K562 (cell line): ENCODE measurements around the gene ZNF280C. TPM values are rescaled to one million over a fixed set of nuclear protein-coding genes. Genes with fewer than 3 reads are reported as not detected.

Experiments
- ARHGAP35 ChIP-seq: fragments of 450-650 bp; IDR thresholded peaks from 2 replicates; pipeline ENCODE4 v1.6.1; 2018; ENCODE audit not compliant: partially characterized antibody
- C11orf30 ChIP-seq: fragments of 450-650 bp; IDR thresholded peaks from 2 replicates; pipeline ENCODE4 v1.6.1; 2016; ENCODE audit warnings: low read depth, mild to moderate bottlenecking
- CXXC5 ChIP-seq: fragments of 250-450 bp; sonication (Bioruptor Pico); IDR thresholded peaks from 2 replicates; pipeline ENCODE4 v1.8.0; 2022; ENCODE audit warnings: inconsistent platforms, mild to moderate bottlenecking, moderate library complexity
- DNMT1 ChIP-seq: fragments of 450-650 bp; IDR thresholded peaks from 2 replicates; pipeline ENCODE4 v1.6.1; 2016; ENCODE audit warnings: antibody characterized with exemption, mild to moderate bottlenecking
- EHMT2 ChIP-seq: fragments of 450-650 bp; IDR thresholded peaks from 2 replicates; pipeline ENCODE4 v1.6.1; 2018; ENCODE audit warnings: antibody characterized with exemption
- HMG20B ChIP-seq: fragments of 250-450 bp; sonication (Bioruptor Pico); IDR thresholded peaks from 2 replicates; pipeline ENCODE4 v1.5.0; 2021; ENCODE audit warnings: mild to moderate bottlenecking
- HMGN3 ChIP-seq: IDR thresholded peaks from 2 replicates; pipeline ENCODE4 v1.6.1; 2011; ENCODE audit warnings: borderline replicate concordance, low read depth, mild to moderate bottlenecking, mixed read lengths, low read length; ENCODE audit not compliant: insufficient read length; ENCODE audit errors: extremely low read depth
- IRF2 ChIP-seq: sonication (generic); formaldehyde crosslinking; IDR thresholded peaks from 2 replicates; pipeline ENCODE4 v1.8.1; 2022; ENCODE audit warnings: mild to moderate bottlenecking, missing genetic modification reagents
- KAT8 ChIP-seq: fragments of 450-650 bp; IDR thresholded peaks from 2 replicates; pipeline ENCODE4 v1.6.1; 2016; ENCODE audit warnings: low read depth, mild to moderate bottlenecking
- KDM2B ChIP-seq: fragments of 250-450 bp; sonication (Bioruptor Pico); IDR thresholded peaks from 2 replicates; pipeline ENCODE4 v1.8.0; 2021; ENCODE audit warnings: mild to moderate bottlenecking, moderate library complexity
- MAFK ChIP-seq: IDR thresholded peaks from 2 replicates; pipeline ENCODE4 v1.6.1; 2011; ENCODE audit warnings: low read length, improper control_type of control experiment
- MCM3 ChIP-seq: fragments of 450-650 bp; IDR thresholded peaks from 2 replicates; pipeline ENCODE4 v1.6.1; 2016
- MXI1 ChIP-seq: IDR thresholded peaks from 2 replicates; pipeline ENCODE4 v1.6.1; 2011; ENCODE audit warnings: low read depth, mild to moderate bottlenecking, improper control_type of control experiment, low read length
- NEUROD1 ChIP-seq: fragments of 150-350 bp; IDR thresholded peaks from 2 replicates; pipeline ENCODE4 v1.6.1; 2014; ENCODE audit warnings: borderline replicate concordance, low read length, low read depth; ENCODE audit not compliant: partially characterized antibody
- PHF21A ChIP-seq: fragments of 450-650 bp; IDR thresholded peaks from 2 replicates; pipeline ENCODE4 v1.6.1; 2017; ENCODE audit warnings: low read depth, borderline replicate concordance
- SAFB ChIP-seq: fragments of 200-400 bp; formaldehyde crosslinking; IDR thresholded peaks from 2 replicates; pipeline ENCODE4 v1.6.1; 2017; ENCODE audit warnings: low read depth, low read length, borderline replicate concordance
- TBL1XR1 ChIP-seq, 2 experiments: IDR thresholded peaks; 2 replicates each; pipeline ENCODE4 v1.6.1; 2012; ENCODE audit warnings: improper control_type of control experiment in 2 of 2, low read length in 2 of 2, mild to moderate bottlenecking in 1 of 2
- ZBTB7A ChIP-seq: IDR thresholded peaks from 2 replicates; pipeline ENCODE4 v1.6.1; 2011; ENCODE audit warnings: low read depth, mild to moderate bottlenecking, low read length, moderate library complexity, borderline replicate concordance; ENCODE audit not compliant: control insufficient read depth
- ZNF253 ChIP-seq: fragments of 250-450 bp; sonication (Bioruptor Pico); conservative IDR thresholded peaks from 2 replicates; pipeline ENCODE4 v1.6.1; 2021; ENCODE audit warnings: mild to moderate bottlenecking
- polyA plus RNA-seq, 8 experiments: library from polyadenylated mRNA; depleted of rRNA in 4 of 8; stranded (reverse) in 5 of 8; unstranded in 3 of 8; fragments of >200 nt; fragmentation: Nextera tagmentation in 2 of 8; fragmentation: Illumina TruSeq in 1 of 8; extraction: Ambion mirVana in 2 of 8; extraction: Trizol in 1 of 8; gene quantifications; 2 replicates each; pipeline versions ENCODE4 v1.2.1 to v1.2.3, GENCODE V29; 2011 to 2014; ENCODE audit warnings: inconsistent platforms in 1 of 8, missing spikeins in 1 of 8
- total RNA-seq, 7 experiments: library from RNA; depleted of rRNA in 6 of 7; stranded (reverse); fragments of >200 nt in 6 of 7; fragmentation: Illumina TruSeq in 2 of 7; extraction: Trizol in 2 of 7; gene quantifications; 2 replicates each; pipeline versions ENCODE4 v1.2.1 to v1.2.3, GENCODE V29; 2011 to 2021; ENCODE audit warnings: low replicate concordance in 1 of 7
- TF ChIP-seq, protein P1 (sequence below): fragments of 250-450 bp; sonication (Bioruptor Pico); IDR thresholded peaks from 2 replicates; pipeline ENCODE4 v1.8.0; 2022; ENCODE audit warnings: inconsistent platforms, mild to moderate bottlenecking, moderate library complexity, borderline replicate concordance
- TF ChIP-seq, protein P2 (sequence below), 2 experiments: IDR thresholded peaks in 1 of 2; conservative IDR thresholded peaks in 1 of 2; 2 replicates each; pipeline ENCODE4 v1.6.1; 2016; ENCODE audit warnings: low read depth in 2 of 2, mild to moderate bottlenecking in 1 of 2, missing compliant biosample characterization in 1 of 2, missing genetic modification characterization in 1 of 2, moderate library complexity in 1 of 2
- TF ChIP-seq, protein P3 (sequence below), 2 experiments: fragments of 250-450 bp in 1 of 2; fragments of 450-650 bp in 1 of 2; sonication (Bioruptor Pico) in 1 of 2; IDR thresholded peaks; 2 replicates each; pipeline versions ENCODE4 v1.6.1 to v1.8.0; 2016 to 2021; ENCODE audit warnings: mild to moderate bottlenecking in 2 of 2, moderate library complexity in 2 of 2, missing compliant biosample characterization in 1 of 2, missing genetic modification characterization in 1 of 2
- TF ChIP-seq, protein P4 (sequence below): fragments of 450-650 bp; formaldehyde crosslinking; IDR thresholded peaks from 2 replicates; pipeline ENCODE4 v1.4.0; 2022; ENCODE audit warnings: mild to moderate bottlenecking, moderate library complexity

The ZNF280C gene
- total and polyA plus RNA-seq, 9 of the 15 experiments (the other 6 are each of a cell fraction or from before 2014, with no cell fraction given) = 1.6 to 8.3 (median 4.4) TPM

DNA sequence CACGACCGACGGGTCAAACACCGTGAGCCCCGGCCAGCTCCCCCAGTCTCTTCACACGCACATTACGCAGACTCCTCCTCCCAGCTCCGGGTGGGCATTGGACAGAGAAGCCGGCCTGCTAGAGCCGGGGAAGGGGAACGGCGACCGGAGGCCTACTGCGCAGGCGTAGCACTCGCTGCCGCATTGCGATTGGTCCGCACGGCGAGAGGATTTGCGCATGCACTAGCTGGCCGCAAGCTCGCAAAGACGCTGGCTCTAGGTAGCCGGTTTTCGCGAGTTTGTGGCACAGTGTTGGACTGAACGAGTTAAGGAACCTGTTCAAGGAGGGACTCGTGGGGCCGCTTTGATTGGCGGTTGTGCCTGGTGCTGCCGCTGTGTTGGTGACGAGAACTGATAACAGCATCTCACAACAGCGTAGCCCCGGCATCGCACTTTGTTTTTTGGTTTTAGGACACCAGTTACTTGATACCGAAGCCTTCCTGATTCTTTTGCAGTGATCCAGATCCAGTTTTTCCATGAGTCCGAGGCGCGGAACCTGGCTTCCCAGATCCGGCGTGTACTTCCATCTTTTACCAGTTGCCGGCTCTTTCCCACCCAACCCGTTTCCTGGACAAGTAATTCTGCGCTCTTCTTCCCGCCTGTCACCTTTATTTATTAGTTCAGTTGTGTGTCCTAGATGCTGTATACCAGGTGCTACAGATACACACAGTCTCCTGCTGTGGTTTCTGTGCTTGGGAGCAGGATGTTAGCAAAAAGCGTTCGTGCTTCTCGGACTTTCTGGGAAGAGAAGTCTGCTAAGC, 102.8 kb downstream of the ZNF280C start, which contains the start of gene AIFM1 (continued):
- TF ChIP-seq TBL1XR1 (IDR thresholded peaks at IDR 0.05; ENCODE audit: low read length in 2 of 2) (peak; percentile 38 to 68; a peak in 2 of 4 replicates), C11orf30 (no peak), MXI1 (no peak), IRF2 (CRISPR knock-in tag) (no peak), DNMT1 (no peak), SAFB (no peak; the same call in 1 of the 2 replicates), NEUROD1 (peak; percentile 100), MCM3 (no peak), MAFK (no peak), PHF21A (0 out of 2 replicates have a peak, but pooled peaks have one; percentile 22), KAT8 (no peak), ZBTB7A (no peak), CXXC5 (peak; percentile 74), KDM2B (no peak), ZNF253 (CRISPR knock-in tag) (no peak), EHMT2 (no peak), HMG20B (CRISPR knock-in tag) (no peak), HMGN3 (no peak), ARHGAP35 (no peak)
- TF ChIP-seq, protein P1, sequence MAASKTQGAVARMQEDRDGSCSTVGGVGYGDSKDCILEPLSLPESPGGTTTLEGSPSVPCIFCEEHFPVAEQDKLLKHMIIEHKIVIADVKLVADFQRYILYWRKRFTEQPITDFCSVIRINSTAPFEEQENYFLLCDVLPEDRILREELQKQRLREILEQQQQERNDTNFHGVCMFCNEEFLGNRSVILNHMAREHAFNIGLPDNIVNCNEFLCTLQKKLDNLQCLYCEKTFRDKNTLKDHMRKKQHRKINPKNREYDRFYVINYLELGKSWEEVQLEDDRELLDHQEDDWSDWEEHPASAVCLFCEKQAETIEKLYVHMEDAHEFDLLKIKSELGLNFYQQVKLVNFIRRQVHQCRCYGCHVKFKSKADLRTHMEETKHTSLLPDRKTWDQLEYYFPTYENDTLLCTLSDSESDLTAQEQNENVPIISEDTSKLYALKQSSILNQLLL (CRISPR knock-in tag) = no peak
- TF ChIP-seq, protein P2, sequence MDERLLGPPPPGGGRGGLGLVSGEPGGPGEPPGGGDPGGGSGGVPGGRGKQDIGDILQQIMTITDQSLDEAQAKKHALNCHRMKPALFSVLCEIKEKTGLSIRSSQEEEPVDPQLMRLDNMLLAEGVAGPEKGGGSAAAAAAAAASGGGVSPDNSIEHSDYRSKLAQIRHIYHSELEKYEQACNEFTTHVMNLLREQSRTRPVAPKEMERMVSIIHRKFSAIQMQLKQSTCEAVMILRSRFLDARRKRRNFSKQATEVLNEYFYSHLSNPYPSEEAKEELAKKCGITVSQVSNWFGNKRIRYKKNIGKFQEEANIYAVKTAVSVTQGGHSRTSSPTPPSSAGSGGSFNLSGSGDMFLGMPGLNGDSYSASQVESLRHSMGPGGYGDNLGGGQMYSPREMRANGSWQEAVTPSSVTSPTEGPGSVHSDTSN (CRISPR knock-in tag; IDR thresholded peaks at IDR 0.05; ENCODE audit: low read depth) = no peak
- TF ChIP-seq, protein P2 (tag; conservative IDR thresholded peaks at IDR 0.05; ENCODE audit: low read depth) = peak; percentile 85
- TF ChIP-seq, protein P3, sequence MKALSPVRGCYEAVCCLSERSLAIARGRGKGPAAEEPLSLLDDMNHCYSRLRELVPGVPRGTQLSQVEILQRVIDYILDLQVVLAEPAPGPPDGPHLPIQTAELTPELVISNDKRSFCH (CRISPR knock-in tag; IDR thresholded peaks at IDR 0.05) = no peak
- TF ChIP-seq, protein P3 (tag; IDR thresholded peaks at IDR 0.05) = no peak
- TF ChIP-seq, protein P4, sequence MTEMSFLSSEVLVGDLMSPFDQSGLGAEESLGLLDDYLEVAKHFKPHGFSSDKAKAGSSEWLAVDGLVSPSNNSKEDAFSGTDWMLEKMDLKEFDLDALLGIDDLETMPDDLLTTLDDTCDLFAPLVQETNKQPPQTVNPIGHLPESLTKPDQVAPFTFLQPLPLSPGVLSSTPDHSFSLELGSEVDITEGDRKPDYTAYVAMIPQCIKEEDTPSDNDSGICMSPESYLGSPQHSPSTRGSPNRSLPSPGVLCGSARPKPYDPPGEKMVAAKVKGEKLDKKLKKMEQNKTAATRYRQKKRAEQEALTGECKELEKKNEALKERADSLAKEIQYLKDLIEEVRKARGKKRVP (CRISPR knock-in tag) = no peak
